Measurements from ENCODE around the gene UNC13D.

- no peak for TF ChIP-seq EP300 (IDR thresholded peaks at IDR 0.05)
- TF ChIP-seq POLR2A (IDR thresholded peaks at IDR 0.05), result no peak
Observed at GRCh38 chr17:75876190-75876937, 32.2 kb upstream of the UNC13D start.
